IPS-NIHi7 (cell line): Measurements from ENCODE around the gene MGAT5B.

Experiments used
- DNase-seq: peaks from one replicate; pipeline ENCODE4 v3.0.0; 2012; ENCODE audit warnings: mixed read lengths; ENCODE audit errors: extremely low spot score

MGAT5B gene

DNA sequence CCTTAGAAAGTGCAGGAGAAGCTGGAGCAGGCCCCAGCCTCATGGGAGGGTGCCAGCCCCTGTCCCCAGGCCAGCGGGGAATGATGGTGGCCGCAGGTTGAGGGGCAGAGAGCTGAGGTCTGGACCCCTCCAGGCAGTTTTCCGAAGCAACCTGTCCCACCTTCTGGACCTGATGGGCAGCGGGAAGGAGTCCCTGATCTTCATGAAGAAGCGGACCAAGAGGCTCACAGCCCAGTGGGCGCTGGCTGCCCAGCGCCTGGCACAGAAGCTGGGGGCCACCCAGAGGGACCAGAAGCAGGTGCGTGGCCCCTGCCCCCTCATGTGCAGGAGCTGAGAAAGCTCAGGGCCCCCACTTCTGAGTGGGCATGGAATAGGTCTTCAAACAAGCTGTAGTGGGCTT lies 36.8 kb downstream of the MGAT5B start:
- no peak for DNase-seq

DNA sequence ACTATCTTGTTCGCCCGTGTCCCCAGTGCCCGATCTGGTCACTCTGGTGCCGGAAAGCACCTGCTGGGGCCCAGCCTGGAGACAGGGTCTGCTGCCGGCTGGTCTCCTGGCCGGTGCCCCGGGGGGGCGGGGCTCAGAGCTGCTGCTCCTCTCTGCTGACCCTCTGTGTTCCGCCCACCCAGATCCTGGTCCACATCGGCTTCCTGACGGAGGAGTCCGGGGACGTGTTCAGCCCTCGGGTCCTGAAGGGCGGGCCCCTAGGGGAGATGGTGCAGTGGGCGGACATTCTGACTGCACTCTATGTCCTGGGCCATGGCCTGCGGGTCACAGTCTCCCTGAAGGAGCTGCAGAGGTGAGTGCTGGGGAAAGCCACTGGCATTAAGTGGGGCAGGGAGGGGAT lies 37.6 kb downstream of the MGAT5B start:
- peak; percentile 27 for DNase-seq

DNA sequence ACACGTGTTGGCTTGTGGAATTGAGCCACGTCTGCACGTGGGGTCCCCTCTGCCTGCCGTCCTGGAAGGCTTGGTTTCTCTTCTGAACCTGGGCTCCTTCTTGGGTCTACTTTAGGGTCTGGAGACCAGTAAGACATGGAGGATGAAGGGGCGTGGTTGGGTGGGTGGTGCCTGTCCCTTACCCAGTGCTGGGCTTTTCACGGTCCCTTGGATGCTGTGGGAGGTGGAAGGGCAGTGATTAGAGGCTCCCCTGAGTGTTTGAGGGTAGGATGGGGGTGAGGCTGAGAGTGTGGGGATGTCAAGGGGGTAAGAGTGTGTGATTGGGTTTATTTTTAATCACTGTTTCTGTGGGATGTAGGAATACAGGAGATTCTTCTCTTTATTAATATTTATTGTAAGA lies 38.3 kb downstream of the MGAT5B start:
- no peak for DNase-seq

DNA sequence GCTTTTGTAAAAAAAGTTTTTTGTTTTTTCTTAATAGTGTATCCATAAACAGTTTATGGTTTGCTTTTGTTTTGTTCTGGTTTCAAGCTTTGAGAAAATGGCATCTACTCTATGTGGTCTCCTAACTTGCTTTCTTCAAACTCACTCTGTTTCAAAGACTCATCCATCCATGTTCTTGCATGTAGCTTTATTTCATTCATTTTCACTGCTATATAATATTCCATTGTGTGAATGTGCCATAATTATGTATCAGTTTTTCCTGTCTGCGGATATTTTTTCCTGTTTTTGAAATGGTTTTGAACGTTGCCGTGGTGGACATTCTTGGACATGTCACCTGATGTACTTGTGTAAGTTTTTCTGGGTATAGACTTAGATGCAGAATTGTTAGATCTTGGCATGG lies 39.1 kb downstream of the MGAT5B start:
- DNase-seq: no peak

DNA sequence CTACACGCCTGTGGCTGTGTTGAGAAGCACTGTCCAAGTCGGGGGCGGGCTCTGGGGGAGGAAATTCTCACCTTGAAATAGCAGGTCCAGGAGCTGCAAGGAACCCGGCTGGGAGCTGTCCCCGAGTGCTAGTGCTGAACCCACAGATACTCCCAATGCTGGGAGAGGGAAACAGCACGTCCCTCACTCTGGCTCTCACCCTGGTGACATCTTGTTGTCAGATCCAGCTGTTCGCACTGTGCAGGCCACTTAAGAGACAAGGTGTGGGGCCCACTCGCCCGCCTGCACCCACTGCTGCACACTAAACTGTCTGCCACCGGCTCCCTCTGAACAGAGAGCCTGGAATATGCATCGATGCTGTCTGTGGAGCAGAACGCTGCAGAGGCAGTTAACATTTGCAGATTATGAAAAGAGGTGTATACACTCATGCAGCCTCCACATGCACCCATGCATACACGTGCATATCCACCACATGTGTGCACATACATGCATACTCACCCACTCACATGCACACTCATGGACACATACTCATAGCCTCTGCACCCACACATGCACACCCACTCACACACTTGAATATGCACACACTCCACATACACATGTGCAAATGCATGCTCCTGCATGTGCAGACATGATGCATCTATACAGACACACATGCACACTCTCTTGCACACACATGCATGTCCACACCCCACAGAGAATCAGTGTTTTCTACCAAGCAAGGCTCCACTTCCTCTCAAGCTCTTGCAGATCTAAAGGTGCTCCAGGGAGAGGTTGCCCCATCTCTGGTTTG lies 42.0 kb downstream of the MGAT5B start:
- peak; percentile 96 for DNase-seq

DNA sequence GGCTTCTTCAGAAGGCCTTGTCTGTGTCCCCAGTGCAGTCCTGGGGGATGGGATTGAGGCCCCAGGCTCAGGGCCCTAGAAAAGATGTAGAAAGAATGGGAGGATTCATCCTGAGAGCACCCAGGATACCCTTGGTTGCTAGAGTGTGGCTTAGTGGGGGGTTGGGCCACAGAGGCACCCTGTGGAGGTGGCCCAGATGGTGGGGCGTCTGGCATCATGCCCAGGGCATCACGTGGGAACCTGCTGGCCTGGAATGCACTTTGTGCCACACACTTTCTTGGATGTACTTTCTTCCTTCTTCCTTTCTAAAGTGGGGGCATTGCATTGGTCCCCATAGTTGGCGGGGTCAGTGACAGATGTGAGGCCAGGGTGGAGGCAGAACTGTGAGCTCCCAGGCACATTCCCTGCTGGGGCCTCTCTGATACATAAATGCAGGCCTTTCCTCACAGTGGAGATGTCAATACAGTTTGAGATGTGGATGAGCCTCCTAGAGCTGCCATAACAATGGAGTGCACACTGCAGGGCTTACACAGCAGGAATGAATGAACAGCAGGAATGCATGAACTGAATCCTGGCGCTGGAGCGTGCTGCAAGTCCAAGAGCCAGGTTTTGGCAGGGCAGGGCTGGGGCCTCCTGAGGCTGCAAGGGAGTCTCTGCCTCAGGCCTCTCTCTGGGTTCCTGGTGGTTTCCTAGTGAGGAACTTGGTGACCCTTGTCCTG lies 43.3 kb downstream of the MGAT5B start:
- no peak for DNase-seq

DNA sequence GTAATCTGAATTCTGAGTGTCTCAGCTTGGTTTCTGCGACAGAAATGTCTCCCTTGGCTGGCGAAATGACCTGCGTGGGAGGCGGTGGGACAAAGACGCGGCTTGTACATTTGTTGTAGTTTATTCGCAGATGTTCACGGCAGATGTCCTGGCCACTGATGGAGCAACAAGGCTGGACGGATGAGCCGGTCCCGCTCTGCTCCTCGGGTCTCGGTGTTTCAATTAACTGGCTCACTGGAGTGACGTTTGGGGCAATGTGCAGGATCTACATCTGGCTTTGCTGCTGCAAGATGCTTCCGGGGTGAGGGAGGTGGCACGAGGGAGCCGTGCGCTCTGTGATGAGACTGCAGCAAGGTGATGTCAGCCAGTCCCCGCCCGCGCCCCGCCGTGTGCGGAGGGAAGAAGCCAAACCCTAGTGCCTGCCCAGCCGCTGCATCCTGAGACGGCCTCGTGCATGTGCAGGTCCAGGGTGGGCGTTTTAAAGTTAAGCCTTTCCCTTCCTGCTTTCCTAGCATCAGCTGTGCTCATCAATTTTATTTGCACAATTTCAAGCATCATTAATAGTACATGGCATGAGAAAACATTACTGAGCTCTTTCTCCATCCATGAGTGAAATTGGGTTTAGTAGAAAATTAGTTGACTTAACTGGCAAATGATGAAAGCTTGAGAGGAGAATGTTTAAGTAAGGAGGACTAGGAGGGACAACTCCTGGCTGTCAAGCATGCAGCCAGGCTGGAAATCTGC lies 44.4 kb downstream of the MGAT5B start:
- no peak for DNase-seq

DNA sequence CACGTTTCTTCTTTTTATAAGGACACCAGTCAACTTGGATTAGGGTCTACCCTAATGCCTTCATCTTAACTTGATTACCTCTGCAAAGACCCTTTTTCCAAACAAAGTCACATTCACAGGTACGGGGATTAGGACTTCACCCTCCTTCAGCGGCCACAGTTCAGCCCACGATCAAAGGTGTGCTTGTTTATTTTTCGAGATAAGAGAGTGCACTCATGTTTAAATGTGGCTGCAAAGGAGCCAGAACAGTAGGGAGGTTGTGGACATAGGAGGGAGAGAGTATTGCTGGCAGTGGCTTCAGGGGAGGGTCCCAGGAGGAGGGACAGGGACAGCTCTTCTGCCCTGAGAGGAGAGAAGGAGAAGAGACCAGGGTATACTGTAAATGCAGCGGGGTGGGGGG lies 46.7 kb downstream of the MGAT5B start:
- no peak for DNase-seq

DNA sequence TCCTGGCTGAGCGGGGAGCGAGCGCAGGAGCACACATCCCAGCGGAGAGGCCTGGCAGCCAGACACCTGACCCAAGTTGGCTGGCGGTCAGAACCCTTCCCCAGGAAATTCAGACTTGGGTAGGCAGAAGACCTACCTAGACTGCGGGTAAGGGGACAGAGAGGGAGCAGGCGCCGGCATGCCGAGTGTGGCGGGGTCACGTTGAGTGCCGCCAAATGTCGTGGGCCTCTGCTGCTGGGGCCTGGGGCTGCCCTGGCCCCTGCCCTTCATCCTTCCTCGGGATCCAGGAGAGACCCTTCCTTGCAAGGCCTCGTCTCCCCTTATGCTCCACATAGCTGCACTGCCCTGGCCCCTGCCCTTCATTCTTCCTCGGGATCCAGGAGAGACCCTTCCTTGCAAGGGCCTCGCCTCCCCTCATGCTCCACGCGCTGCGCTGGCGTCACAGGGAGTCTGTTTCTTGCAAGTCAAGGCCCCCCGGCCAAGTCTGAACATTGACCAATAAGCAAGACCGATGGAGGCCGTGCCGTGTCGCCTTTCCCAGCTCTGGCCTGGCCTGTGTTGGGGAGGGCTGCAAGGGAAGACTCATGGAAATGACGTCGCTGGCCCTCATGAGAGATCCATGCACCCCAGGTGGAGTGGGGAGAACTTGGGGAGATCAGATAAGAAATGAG lies 47.8 kb downstream of the MGAT5B start:
- DNase-seq: no peak

DNA sequence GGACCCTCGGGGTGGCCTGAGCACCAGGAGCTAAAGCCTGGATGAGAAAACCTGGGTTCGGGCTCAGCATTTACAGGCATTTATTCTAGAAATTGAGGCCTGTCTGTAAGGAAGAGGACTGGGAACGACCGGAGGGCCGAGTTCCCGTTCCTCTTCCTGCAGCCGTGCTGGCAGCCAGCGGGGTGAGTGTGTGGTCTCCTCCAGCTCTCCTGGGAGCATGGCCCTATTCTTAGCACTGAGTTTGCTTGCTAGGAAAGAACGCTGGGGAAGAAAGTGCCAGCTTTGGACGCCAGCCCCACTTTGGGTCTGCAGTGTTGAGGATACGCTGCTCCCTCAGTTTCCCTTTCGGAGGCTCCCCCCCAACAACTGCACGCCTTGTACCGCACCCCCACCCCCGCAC lies 49.6 kb downstream of the MGAT5B start:
- DNase-seq: no peak

DNA sequence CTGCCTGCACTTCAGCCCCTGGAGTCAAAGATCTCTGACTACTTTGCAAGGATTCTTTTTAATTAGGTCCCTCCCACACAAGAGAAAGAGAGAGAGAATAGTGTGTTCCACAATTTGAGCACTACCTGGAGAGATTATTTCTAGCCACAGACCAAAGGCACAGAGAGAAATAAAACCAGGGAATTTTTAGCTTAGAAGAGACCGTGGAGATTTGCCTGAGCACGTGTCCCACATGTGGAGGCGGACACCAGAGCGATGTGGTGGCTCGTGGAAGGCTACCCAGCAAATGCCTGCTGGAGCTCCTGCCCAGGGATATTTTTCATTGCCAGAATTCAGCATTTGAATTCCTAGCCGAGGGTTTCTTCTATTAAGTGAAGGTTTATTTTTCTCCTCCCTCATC lies 50.6 kb downstream of the MGAT5B start:
- no peak for DNase-seq

DNA sequence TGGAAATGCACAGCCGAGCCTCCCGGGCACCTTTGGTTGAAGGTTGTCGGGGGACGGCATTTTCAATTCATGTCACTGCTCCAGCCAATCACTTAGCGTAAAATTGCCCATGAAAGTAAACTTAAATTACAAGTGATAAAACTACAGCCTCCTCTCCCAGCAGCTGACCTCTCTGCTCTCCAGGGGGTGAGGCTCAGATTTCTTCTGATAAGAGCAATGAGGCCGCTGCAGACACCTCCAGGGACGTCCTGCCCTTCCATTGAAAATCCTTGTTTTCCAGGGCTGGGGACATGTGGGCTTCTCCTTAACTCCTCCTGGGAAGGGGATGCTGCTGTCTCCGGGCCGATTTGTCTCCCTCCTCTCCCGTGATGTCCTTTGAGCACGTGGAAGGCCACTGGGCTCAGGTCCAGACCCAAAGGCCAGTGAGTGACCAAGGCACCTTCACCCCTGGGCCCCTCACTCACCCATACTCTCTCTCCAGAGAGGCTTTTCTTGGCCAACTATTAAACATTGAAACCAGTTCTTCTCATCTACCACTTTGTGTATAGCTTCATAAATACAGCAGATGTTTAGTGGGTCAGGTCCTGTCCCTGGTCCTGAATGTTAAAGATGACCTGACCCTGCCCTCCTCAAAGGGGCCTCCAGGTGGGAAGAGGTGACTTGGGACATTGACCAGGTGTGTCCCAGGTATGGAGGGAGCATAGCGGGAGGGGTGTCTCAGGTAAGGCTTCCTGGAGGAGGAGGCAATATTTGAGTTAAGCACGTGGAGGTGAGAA lies 52.3 kb downstream of the MGAT5B start:
- no peak for DNase-seq

DNA sequence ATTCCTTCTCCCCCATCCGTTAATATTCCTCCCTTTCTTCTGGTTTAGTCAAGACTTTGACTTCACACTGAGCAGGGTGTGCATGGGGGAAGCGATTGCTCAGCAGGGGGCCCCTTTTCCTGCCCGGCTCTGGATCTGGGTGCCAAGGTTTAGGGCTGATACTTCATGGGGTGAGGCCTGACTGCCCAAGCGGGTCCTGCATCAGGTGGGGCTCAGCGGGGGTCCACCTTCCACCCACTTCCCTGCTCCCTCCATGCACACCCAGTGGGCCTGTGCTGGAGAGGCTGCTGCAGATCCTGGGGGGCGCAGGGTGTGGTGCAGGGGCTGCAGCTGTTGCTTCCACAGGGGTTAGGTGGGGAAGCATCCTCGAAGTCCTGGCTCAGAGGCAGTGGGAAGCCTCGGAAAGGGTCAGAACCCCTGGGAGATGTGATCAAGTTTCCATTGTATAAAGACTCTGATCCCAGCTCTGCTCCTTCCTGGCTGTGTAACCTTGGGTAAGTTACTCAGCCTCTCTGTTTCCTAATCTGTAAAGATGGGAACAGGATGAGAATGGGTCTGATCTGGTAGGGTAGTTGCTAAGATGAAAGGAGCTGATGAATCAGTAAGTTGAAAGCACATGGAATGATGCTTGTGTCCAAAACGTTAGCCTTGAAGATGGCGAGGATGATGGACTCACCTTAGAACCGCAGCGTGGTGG lies 53.3 kb downstream of the MGAT5B start:
- no peak for DNase-seq

DNA sequence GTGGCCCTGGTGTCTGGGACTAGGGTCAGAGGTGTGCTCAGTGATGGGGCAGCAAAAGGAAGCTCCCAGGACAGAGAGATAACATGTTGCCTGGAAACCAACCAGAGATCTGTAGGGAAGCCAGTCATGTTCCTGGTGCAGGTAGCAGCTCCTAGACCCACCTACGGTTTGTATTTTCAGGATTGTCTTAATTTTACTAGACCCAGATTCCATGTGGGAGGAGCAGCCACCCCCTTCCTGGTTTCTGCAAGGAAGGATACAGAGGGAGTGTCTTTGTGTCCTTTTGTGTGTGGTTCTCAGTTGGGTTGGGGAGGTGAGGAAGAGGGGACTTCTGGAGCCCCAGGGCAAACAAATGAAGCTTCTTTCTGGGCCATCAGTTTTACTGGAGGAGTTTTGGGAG lies 53.9 kb downstream of the MGAT5B start:
- DNase-seq: no peak

DNA sequence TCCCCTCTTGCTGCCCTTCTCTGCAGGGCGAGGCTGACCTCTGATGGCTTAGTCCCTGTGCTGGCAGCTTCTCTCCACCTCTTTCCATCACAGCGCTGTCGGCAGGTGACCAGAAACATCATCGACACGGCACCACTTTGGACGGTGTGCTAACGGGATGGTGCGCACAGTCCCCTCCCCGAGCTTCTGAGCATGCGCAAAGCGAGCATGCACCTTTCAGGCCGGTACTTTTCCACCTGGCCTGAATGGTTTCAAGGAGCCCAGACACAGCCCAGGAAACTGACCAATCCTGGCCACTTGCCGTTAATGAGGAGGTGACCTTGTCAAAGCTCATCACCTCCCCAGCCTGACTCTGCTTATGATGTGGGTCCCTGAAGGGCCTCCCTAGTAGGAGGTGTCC lies 54.8 kb downstream of the MGAT5B start:
- DNase-seq: no peak

DNA sequence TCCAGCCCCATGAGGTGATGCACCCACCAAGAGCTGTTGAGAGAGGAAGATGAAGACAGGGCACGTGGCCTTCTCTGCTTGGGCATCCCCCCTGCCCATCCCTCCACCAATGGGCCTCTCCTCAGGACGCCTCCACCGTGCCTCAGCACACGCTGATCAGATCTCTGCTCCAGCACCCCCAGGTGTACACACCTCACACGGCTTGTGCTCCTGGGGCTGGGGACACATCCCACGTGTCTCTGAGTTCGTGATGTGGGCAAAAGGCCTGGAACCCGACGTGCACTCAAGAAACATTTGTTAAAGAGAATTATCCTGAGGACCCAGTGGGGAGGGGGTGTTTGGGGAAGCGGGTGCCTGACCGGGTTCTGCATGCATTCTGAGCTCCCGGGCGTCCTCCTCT lies 55.3 kb downstream of the MGAT5B start:
- DNase-seq: no peak

DNA sequence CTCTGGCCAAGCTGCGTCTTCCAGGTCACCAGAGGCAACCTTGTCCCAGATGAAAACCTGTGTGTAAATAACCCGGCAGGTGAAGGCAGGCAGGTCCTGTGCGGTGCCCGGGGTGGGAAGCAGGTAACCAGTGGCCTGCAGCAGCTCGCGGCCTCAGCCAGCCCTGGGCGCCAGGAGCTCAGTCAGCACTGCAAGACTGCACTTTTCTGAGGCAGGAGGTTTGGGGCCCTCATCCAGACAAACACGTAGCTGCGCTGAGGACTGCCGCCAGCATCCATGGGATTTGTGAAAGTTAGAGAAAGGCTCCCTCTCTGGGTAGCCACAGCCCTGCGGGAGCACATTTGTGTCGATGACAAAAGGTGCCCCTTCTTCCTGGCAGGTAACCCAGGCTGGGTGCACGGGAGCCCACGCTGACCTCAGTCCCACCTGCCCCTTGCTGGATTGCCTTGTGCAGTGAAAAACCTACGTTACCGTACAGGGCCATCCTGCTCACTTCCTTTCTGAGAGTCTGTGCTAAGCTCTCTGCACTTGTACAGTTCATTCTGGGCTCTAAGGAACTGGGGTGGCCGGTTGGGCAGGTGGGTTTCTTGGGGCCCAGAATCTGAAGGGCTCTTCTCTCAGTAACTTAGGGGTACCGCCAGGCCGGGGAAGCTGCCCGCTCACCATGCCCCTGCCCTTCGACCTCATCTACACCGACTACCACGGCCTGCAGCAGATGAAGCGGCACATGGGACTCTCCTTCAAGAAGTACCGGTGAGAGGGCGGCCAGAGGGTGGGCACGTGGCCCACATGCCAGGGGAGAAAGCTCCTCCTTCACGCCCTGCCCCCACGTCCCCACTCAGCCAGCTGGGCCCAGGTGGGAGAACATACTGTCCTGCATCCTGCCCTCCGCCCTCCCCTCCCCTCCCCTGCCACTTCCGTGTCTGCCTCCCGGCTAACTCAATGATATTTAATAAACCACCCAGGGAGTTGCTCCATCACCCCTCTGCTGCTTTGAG lies 56.4 kb downstream of the MGAT5B start:
- no peak for DNase-seq

DNA sequence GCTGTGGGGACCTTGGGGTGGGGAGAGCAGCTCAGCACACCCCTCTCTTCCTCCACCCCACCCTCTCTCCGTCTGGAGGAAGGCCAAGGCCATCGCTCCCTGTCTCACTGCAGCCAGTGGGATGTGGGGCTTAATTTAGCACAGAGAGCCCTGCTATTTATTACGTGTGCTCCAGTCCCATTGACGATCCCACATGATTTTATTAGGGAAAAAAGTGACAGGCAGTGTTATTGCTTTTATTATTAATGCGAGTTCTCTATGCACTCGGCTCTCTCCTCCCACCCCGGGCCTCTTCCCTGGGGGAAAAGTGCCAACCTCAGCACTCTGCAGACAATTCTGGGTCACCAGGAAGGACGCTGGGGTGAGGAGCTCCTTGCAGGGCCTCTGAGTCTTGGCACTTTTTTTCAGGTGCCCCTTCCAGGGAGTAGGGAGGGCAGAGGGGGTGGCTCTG lies 57.3 kb downstream of the MGAT5B start:
- DNase-seq: no peak

DNA sequence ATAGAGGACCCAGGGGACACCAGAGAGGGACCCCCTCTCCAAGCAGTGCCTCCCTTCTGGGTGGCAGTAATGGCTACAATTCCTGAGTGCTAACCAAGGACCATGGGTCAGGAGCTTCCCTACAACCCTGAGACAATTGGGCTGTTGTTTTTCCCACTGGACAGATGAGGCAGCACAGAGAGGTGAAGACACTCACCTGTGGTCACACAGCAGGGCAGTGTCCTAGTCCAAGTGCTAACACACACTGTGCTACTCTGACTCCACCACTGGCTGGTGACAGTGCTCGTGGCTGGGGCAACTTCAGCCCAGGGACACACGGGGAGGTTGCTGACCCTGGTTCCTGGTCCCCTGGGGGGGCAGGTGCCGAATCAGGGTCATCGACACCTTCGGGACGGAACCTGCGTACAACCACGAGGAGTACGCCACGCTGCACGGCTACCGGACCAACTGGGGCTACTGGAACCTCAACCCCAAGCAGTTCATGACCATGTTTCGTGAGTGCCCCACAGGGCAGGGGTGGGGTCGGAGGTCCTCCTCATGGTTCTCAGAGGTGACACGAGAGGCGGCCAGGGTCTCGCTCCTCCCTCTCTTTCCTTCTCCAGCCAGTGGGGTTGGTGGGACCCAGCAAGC lies 58.1 kb downstream of the MGAT5B start:
- DNase-seq: no peak
